CD8-positive, alpha-beta memory T cell (primary cell): Measurements from ENCODE around the gene GALNS. TPM values are rescaled to one million over a fixed set of nuclear protein-coding genes. Genes with fewer than 3 reads are reported as not detected.

Experiments used
- CTCF ChIA-PET: fragments of 350-600 bp; sonication (Branson Sonifier 250); formaldehyde crosslinking; loops from one replicate; lab custom pipeline; 2021; ENCODE audit warnings: antibody characterized with exemption; lab: Charles Lee
- POLR2A ChIA-PET: fragments of 350-600 bp; sonication (Branson Sonifier 250); formaldehyde crosslinking; loops from one replicate; lab custom pipeline; 2021; ENCODE audit warnings: antibody characterized with exemption; lab: Charles Lee
- DNase-seq, 5 donors: peaks; one replicate each; pipeline versions ENCODE4 v3.0.0 to v3.0.0-alpha.2; 2020 to 2022; ENCODE audit warnings: mixed read lengths in 1 of 5
- H3K27ac ChIP-seq: one replicate; pipeline ENCODE4 v1.7.0; 2013; ENCODE audit warnings: low read depth, mild to moderate bottlenecking, low read length, moderate library complexity
- H3K27me3 ChIP-seq: 2 replicates; pipeline ENCODE4 v1.7.0; 2013; ENCODE audit warnings: low read length, mild to moderate bottlenecking; ENCODE audit not compliant: insufficient read depth, poor library complexity, severe bottlenecking
- H3K36me3 ChIP-seq: 2 replicates; pipeline ENCODE4 v1.7.0; 2013; ENCODE audit warnings: mild to moderate bottlenecking, low read length, moderate library complexity; ENCODE audit not compliant: insufficient read depth
- H3K4me1 ChIP-seq: 2 replicates; pipeline ENCODE4 v1.7.0; 2013; ENCODE audit warnings: mild to moderate bottlenecking, low read length, moderate library complexity; ENCODE audit not compliant: insufficient read depth
- H3K4me3 ChIP-seq: 2 replicates; pipeline ENCODE4 v1.7.0; 2013; ENCODE audit warnings: mild to moderate bottlenecking, low read length
- H3K9me3 ChIP-seq: 2 replicates; pipeline ENCODE4 v1.7.0; 2013; ENCODE audit warnings: mild to moderate bottlenecking, low read length
- H3K27ac Mint-ChIP-seq, 8 donors: one replicate each; pipeline ENCODE4 v1.8.0; 2020 to 2021; ENCODE audit warnings: mixed read lengths in 8 of 8, mild to moderate bottlenecking in 6 of 8, inconsistent platforms in 3 of 8, moderate library complexity in 3 of 8
- H3K27me3 Mint-ChIP-seq, 2 donors: one replicate each; pipeline ENCODE4 v1.8.0; 2020 to 2021; ENCODE audit warnings: mixed read lengths in 2 of 2, mild to moderate bottlenecking in 1 of 2, moderate library complexity in 1 of 2
- H3K36me3 Mint-ChIP-seq, 3 donors: one replicate each; pipeline ENCODE4 v1.8.0; 2020 to 2021; ENCODE audit warnings: mixed read lengths in 3 of 3, inconsistent platforms in 1 of 3, mild to moderate bottlenecking in 1 of 3
- H3K4me1 Mint-ChIP-seq, 3 donors: one replicate each; pipeline ENCODE4 v1.8.0; 2020 to 2021; ENCODE audit warnings: mixed read lengths in 3 of 3, inconsistent platforms in 1 of 3, mild to moderate bottlenecking in 1 of 3
- H3K4me3 Mint-ChIP-seq, 7 donors: one replicate each; pipeline ENCODE4 v1.8.0; 2020 to 2021; ENCODE audit warnings: mixed read lengths in 7 of 7, mild to moderate bottlenecking in 6 of 7, moderate library complexity in 4 of 7, inconsistent platforms in 2 of 7
- H3K9me3 Mint-ChIP-seq, 5 donors: one replicate each; pipeline ENCODE4 v1.8.0; 2020 to 2022; ENCODE audit warnings: mixed read lengths in 5 of 5, mild to moderate bottlenecking in 3 of 5, moderate library complexity in 2 of 5, inconsistent platforms in 1 of 5
- polyA plus RNA-seq: library from polyadenylated mRNA; unstranded; fragments of 300-500 nt; fragmentation: Illumina TruSeq; gene quantifications from one replicate; pipeline ENCODE4 v1.2.3, GENCODE V29; 2021
- total RNA-seq, 2 experiments: library from RNA; stranded (reverse); gene quantifications; one replicate each; pipeline ENCODE4 v1.2.3, GENCODE V29; 2021

Gene GALNS
- total and polyA plus RNA-seq, 3 experiments from 2014 or later = 13.0 to 22.5 (median 19.2) TPM

DNA sequence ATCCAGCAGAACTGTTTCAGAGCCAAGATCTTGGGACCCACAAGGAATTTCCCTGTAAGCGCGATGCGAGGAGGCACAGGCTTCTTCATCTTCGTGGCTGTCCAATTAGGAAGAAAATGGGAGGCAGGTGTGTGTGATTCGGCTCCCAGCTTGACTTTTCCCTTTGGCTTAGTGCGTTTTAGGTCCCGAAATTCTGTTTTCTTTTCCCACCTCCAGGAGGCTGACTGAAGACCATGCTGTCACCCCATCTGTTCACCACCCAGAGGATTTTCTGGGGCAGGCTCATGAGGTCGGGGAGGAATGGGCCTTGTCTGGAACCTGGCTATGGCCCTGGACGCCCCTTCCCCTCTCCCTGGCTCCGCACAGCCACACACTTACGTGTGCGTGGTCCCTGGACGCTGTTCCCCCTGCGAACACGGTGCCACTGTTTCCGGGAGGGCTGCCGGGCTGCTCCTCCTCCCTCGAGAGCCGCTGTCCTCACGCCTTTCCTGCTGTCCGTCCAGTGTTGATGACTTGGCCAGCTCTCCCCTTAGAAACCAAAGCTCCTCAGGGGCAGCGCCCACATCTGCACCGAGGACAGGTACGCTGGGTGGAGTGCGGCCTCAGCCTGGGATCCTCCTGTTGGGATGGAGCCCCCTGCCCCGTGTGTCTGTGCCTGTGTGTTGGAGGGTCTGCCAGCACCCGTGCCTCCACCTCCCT, 12.4 kb upstream of the GALNS start:
- POLR2A ChIA-PET = no interaction called here
- CTCF ChIA-PET = no interaction called here
- H3K4me3 ChIP-seq = no peak overlapping the region
- H3K36me3 Mint-ChIP-seq = no peaks in the 10 kb centered on the region
- no peaks in the 10 kb centered on the region for H3K36me3 ChIP-seq
- peaks cover 6% of the 10 kb centered on the region for H3K27me3 ChIP-seq
- peaks cover 0 to 3% (median 0%) of the 10 kb centered on the region in 3 donors for H3K4me1 Mint-ChIP-seq
- no peak overlapping the region for H3K27ac Mint-ChIP-seq
- no peaks in the 10 kb centered on the region for H3K4me1 ChIP-seq
- no peaks in the 10 kb centered on the region for H3K9me3 Mint-ChIP-seq
- DNase-seq = no peak
- H3K9me3 ChIP-seq = no peaks in the 10 kb centered on the region
- H3K27ac ChIP-seq = no peak overlapping the region
- peaks cover 3 to 20% of the 10 kb centered on the region in 2 donors for H3K27me3 Mint-ChIP-seq
- H3K4me3 Mint-ChIP-seq = no peak overlapping the region

GRCh38 chr16:88867581-88868246, 11.0 kb upstream of the GALNS start:
- Histone ChIP-seq H3K4me3 (no peak overlapping the region), H3K9me3 (no peaks in the 10 kb centered on the region), H3K27ac (no peak overlapping the region), H3K36me3 (no peaks in the 10 kb centered on the region), H3K27me3 (peaks cover 6% of the 10 kb centered on the region), H3K4me1 (no peaks in the 10 kb centered on the region)
- Mint-ChIP-seq H3K36me3 (peaks cover 0 to 4% (median 0%) of the 10 kb centered on the region in 3 donors), H3K4me1 (peaks cover 0 to 3% (median 0%) of the 10 kb centered on the region in 3 donors), H3K27me3 (peaks cover 3 to 17% of the 10 kb centered on the region in 2 donors), H3K27ac (no peak overlapping the region), H3K4me3 (no peak overlapping the region), H3K9me3 (no peaks in the 10 kb centered on the region)
- CTCF ChIA-PET = no interaction called here
- POLR2A ChIA-PET = no interaction called here
- no peak for DNase-seq

DNA sequence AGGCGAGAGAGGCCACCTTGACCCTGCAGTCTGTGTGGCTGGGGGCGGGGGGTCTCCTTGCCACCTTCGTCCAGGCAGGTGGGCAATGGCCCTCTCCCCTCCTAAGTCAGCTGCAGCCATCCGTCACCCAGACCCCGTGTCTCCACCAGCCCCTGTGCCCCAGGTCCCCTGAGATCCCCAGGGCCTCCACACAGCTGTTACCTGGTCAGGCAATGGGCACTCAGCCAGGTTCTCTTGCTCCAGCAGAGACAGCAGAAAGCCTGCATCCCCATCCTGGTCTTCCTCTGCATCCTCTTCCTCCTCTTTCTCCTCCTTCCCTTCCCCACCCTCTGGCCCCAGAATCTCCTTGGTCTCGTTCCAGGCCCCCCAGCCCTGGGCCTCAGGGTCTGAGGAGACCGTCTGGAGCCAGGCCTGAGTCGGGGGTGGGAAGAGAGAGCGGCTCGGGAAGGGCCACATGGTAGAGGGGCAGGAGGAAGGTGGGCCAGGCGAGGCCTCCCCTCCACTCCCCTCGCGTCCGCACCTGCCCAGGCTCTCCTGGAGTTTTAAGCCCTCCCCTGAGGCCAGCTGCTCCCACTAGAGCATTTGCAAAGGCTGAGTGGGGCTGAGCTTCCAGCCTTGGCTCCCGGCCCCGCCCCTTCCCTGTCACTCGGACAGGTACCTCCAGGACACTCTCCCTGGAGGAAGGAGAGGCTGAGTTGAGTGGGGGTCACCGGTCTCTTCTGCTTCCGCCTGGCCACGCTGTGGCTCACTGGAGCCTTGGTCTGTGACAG, 9.6 kb upstream of the GALNS start, which contains the start of gene PABPN1L:
Gene PABPN1L (minus strand): TSS at position 510 of the 770 bp plus-strand sequence. CDS start 54 bp downstream, at position 456.
- no peaks in the 10 kb centered on the region for H3K4me1 ChIP-seq
- peaks cover 3 to 15% of the 10 kb centered on the region in 2 donors for H3K27me3 Mint-ChIP-seq
- no peaks in the 10 kb centered on the region for H3K36me3 ChIP-seq
- DNase-seq = no peak
- ChIA-PET CTCF (no interaction called here), POLR2A (no interaction called here)
- no peaks in the 10 kb centered on the region for H3K9me3 Mint-ChIP-seq
- H3K4me3 Mint-ChIP-seq = peak within 1 kb of the TSS in 1 of 7 donors; percentile 23
- H3K36me3 Mint-ChIP-seq = peaks cover 0 to 16% (median 0%) of the 10 kb centered on the region in 3 donors
- H3K4me3 ChIP-seq = no peak within 1 kb of the TSS
- H3K27ac Mint-ChIP-seq = peak within 1 kb of the TSS in 1 of 8 donors; percentile 76
- peaks cover 0 to 3% (median 0%) of the 10 kb centered on the region in 3 donors for H3K4me1 Mint-ChIP-seq
- peaks cover 5% of the 10 kb centered on the region for H3K27me3 ChIP-seq
- H3K27ac ChIP-seq = no peak within 1 kb of the TSS
- no peaks in the 10 kb centered on the region for H3K9me3 ChIP-seq

DNA sequence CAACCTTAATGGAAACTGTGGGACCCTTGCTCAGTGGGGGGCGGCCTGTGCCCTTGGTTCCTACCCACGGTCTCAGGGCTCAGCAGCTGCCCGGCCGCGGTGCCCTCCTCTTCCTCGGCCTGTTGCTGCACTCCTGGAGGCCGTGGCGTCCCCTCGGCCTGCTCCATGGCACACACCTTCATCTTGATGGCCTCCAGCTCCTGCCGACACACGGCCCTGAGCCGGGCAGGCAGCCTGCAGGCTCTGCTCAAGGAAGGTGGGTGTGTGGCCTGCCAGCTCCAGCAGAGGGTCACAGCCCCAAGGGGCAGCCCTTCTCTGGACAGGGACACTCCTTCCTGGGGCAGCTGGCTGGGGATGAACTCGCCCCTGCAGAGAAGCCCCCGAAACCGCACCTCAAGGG, 9.0 kb upstream of the GALNS start:
- CTCF ChIA-PET = no interaction called here
- no peak overlapping the region for H3K27ac ChIP-seq
- Mint-ChIP-seq H3K27ac (no peak overlapping the region), H3K9me3 (no peaks in the 10 kb centered on the region), H3K4me1 (peaks cover 0 to 3% (median 0%) of the 10 kb centered on the region in 3 donors), H3K27me3 (peaks cover 1 to 9% of the 10 kb centered on the region in 2 donors), H3K4me3 (no peak overlapping the region), H3K36me3 (peaks cover 0 to 22% (median 0%) of the 10 kb centered on the region in 3 donors)
- POLR2A ChIA-PET = no interaction called here
- no peaks in the 10 kb centered on the region for H3K27me3 ChIP-seq
- no peaks in the 10 kb centered on the region for H3K9me3 ChIP-seq
- peaks cover 1% of the 10 kb centered on the region for H3K36me3 ChIP-seq
- H3K4me3 ChIP-seq = no peak overlapping the region
- no peaks in the 10 kb centered on the region for H3K4me1 ChIP-seq
- no peak for DNase-seq

- Mint-ChIP-seq H3K4me3 (no peak overlapping the region), H3K4me1 (no peaks in the 10 kb centered on the region), H3K27me3 (peaks cover 1 to 5% of the 10 kb centered on the region in 2 donors), H3K27ac (no peak overlapping the region), H3K9me3 (no peaks in the 10 kb centered on the region), H3K36me3 (peaks cover 0 to 27% (median 0%) of the 10 kb centered on the region in 3 donors)
- ChIA-PET POLR2A (no interaction called here), CTCF (no interaction called here)
- Histone ChIP-seq H3K4me1 (no peaks in the 10 kb centered on the region), H3K9me3 (no peaks in the 10 kb centered on the region), H3K27me3 (no peaks in the 10 kb centered on the region), H3K4me3 (no peak overlapping the region), H3K36me3 (peaks cover 6% of the 10 kb centered on the region), H3K27ac (no peak overlapping the region)
- no peak for DNase-seq
Measured at GRCh38 chr16:88865310-88865709, 8.6 kb upstream of the GALNS start.

DNA sequence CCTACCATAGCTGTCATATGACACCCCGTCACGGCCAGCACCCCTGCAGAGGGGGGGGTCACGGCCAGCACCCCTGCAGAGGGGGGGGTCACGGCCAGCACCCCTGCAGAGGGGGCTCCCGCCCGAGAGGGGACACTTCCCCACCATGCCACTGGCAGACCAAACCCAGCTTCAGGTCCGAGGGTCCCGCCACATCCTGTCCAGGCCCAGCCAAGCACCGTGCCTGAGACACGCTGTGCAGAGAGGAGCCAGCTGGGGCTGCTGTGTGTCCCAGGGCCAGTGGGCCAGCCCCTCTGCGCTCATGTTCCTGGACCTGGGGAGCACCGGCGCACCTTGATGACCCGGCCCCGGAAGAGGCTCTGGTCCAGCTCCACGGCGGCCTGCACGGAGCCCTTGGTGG, 7.8 kb upstream of the GALNS start:
- no peak overlapping the region for H3K27ac ChIP-seq
- no peaks in the 10 kb centered on the region for H3K9me3 Mint-ChIP-seq
- CTCF ChIA-PET = interaction anchor here (1.9 kb wide), 1 partner anchor 127 kb away, joined by 6 read pairs; no protein-coding TSS in a partner anchor

GRCh38 chr16:88864099-88864498, 7.4 kb upstream of the GALNS start:
- Mint-ChIP-seq H3K4me1 (peaks cover 0 to 3% (median 0%) of the 10 kb centered on the region in 3 donors), H3K9me3 (no peaks in the 10 kb centered on the region), H3K27ac (no peak overlapping the region), H3K36me3 (peaks cover 0 to 39% (median 0%) of the 10 kb centered on the region in 3 donors), H3K27me3 (peaks cover 1 to 4% of the 10 kb centered on the region in 2 donors), H3K4me3 (no peak overlapping the region)
- H3K4me1 ChIP-seq = peaks cover 2% of the 10 kb centered on the region
- no peak for DNase-seq
- no peaks in the 10 kb centered on the region for H3K9me3 ChIP-seq
- no peak overlapping the region for H3K4me3 ChIP-seq
- peaks cover 18% of the 10 kb centered on the region for H3K36me3 ChIP-seq
- POLR2A ChIA-PET = interaction anchor here (1.1 kb wide), 1 partner anchor 24 kb away, joined by 3 read pairs; no protein-coding TSS in a partner anchor
- H3K27me3 ChIP-seq = no peaks in the 10 kb centered on the region
- no peak overlapping the region for H3K27ac ChIP-seq
- CTCF ChIA-PET = interaction anchor here (1.9 kb wide), 1 partner anchor 127 kb away, joined by 6 read pairs; no protein-coding TSS in a partner anchor

More for the DNA sequence above, 7.8 kb upstream of the GALNS start:
- Histone ChIP-seq H3K27me3 (no peaks in the 10 kb centered on the region), H3K36me3 (peaks cover 13% of the 10 kb centered on the region), H3K9me3 (no peaks in the 10 kb centered on the region), H3K4me3 (no peak overlapping the region), H3K4me1 (no peaks in the 10 kb centered on the region)
- peaks cover 0 to 35% (median 0%) of the 10 kb centered on the region in 3 donors for H3K36me3 Mint-ChIP-seq
- H3K4me3 Mint-ChIP-seq = no peak overlapping the region
- DNase-seq = no peak
- peaks cover 1 to 4% of the 10 kb centered on the region in 2 donors for H3K27me3 Mint-ChIP-seq
- H3K4me1 Mint-ChIP-seq = no peaks in the 10 kb centered on the region
- POLR2A ChIA-PET = interaction anchor here (1.1 kb wide), 1 partner anchor 25 kb away, joined by 3 read pairs; no protein-coding TSS in a partner anchor
- no peak overlapping the region for H3K27ac Mint-ChIP-seq
